Posterior vena cava (tissue), 2 donors: ENCODE results near the gene DNMT3L. TPM values are rescaled to one million over a fixed set of nuclear protein-coding genes. Genes with fewer than 3 reads are reported as not detected.
"Not testable (repeated sequence)": the region's sequence is repeated elsewhere in the genome, so short reads cannot be mapped to it uniquely, and the experiment has no call there.

Experiments
- DNase-seq: peaks from one replicate; pipeline ENCODE4 v3.0.0-alpha.2; 2020; ENCODE audit warnings: low spot score
- intact Hi-C, 2 donors: fragments of 100-400 bp; cut with DNase I; formaldehyde crosslinking; loops; one replicate each; pipeline versions ENCODE4 v1.14.1 to v1.14.2; 2022 to 2023
- total RNA-seq, 2 donors: library from RNA; stranded (reverse); fragmentation: NEBNext Ultra II Directional; extraction: Animal tissue kit (Norgen Biotek cat#: 25700); gene quantifications; one replicate each; pipeline ENCODE4 v1.2.1, GENCODE V29; 2021
- donor health status: DM: yes; HTN: yes; CAD: no.
- donor health status: DM: yes; HTN: yes; CAD: no.

DNMT3L gene
- total RNA-seq, 2 donors from 2014 or later = not detected

GRCh38 chr21:44283948-44284347, 22.3 kb upstream of the DNMT3L start:
- intact Hi-C loops = no loop called here
- no peak for DNase-seq

DNA sequence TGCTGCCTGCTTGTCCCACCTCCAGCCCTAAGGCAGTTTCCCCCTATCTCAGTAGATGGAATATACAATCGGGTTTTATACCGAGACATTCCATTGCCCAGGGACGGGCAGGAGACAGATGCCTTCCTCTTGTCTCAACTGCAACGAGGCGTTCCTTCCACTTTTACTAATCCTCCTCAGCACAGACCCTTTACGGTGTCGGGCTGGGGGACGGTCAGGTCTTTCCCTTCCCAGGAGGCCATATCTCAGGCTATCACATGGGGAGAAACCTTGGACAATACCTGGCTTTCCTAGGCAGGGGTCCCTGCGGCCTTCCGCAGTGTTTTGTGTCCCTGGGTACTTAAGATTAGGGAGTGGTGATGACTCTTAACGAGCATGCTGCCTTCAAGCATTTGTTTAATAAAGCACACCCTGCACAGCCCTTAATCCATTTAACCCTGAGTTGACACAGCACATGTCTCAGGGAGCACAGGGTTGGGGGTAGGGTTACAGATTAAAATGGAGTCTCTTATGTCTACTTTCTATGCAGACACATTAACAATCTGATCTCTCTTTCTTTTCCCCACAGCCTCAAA, 21.6 kb upstream of the DNMT3L start:
- intact Hi-C loops, DNase-seq: not testable (repeated sequence)

DNA sequence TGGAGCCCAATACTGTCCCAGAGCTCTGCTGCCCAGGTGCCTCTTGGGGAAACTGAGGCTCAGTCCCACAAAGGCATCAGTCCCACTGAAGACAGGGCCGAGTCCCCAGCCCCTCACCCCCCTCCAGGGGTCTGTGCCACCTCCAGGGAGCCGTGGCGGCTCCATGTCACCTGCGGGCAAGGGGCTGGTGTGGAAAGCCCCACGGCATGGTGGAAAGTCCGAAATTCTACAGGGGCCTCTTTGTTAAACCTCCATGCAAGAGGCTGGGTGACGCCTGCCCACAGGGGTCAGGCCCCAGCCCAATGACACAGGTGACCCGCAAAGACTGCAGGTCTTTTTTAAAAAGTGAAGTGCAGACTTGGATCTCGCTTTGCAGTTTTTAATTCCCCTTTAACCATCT, 20.7 kb upstream of the DNMT3L start:
- intact Hi-C loops = no loop called here
- DNase-seq = no peak

DNA sequence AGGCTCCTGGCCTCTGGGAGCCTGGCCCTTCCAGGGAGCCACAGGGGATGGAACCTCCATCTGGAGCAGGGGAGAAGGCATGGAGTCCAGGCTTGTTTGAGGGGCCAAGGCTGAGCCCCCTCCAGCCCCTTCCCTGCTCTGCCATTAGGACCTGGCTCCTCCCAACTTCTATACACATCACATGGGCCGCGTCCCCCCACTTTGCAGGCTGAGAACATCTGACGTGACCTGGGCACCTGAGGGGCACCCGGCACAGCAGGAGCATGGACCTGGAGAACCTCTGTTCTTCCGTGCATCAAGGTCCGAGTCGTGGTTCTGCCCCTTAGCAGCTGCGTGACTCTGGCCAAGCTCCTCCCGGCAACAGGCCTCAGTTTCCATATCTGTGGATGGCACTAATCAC, 20.1 kb upstream of the DNMT3L start:
- intact Hi-C loops = no loop called here
- DNase-seq = no peak

DNA sequence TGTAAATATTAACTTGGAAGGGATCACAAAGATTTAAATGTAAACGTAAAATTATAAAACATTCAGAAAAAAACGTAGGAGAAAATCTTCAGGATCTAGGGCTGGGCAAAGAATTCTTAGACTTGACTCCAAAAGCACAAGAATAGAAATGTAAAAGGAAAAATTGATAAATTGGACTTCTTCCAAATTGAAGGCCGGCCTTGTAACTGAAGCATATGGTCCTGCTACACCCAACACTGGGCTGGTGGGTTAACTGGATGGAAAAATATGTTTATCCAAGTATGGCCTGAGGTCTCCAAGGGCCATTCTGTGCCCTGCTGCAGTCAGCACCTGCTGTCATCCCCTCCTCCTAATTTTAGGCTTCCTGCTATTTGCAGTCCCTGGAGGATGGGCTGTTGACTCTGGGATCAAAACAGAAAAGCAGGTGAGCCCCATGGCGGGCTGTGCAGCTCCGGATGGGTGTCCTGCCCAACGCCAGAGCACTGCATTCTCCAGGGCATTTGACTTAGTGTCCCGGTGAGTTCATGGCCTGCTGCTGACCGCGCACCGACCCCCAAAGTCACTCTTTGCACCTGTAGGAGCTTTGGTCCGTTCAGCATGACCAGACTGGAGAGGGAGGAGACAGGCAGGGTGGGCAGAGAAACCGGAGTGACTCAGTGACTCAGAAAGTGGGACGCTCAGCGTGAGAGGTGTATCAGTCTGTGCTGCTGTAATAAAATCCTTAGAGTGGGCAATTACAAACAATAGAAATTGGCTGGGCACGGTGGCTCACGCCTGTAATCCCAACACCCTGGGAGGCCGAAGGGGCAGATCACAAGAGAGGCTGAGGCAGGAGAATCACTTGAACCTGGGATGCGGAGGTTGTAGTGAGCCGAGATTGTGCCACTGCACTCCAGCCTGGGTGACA, 17.9 kb upstream of the DNMT3L start:
- no peak for DNase-seq
- intact Hi-C loops = no loop called here

DNA sequence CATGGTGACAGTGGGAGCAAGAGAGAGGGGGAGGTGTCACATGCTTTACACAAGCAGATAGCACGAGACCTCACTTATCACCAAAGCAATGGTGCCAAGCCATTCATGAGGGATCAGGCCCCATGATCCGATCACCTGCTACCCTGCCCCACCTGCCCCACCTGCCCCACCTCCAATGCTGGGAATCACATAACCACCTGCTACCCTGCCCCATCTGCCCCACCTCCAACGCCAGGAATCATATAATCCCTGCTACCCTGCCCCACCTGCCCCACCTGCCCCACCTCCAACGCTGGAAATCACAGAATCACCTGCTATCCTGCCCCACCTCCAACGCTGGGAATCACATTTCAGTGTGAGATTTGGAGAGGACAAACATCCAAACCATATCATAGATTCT, 13.3 kb upstream of the DNMT3L start:
- no peak for DNase-seq
- intact Hi-C loops = no loop called here

- DNase-seq = no peak
- intact Hi-C loops = no loop called here
These were observed 11.3 kb upstream of the DNMT3L start for GRCh38 chr21:44273046-44273445.

GRCh38 chr21:44272284-44272858, 10.7 kb upstream of the DNMT3L start:
- no peak for DNase-seq
- intact Hi-C loops = no loop called here

DNA sequence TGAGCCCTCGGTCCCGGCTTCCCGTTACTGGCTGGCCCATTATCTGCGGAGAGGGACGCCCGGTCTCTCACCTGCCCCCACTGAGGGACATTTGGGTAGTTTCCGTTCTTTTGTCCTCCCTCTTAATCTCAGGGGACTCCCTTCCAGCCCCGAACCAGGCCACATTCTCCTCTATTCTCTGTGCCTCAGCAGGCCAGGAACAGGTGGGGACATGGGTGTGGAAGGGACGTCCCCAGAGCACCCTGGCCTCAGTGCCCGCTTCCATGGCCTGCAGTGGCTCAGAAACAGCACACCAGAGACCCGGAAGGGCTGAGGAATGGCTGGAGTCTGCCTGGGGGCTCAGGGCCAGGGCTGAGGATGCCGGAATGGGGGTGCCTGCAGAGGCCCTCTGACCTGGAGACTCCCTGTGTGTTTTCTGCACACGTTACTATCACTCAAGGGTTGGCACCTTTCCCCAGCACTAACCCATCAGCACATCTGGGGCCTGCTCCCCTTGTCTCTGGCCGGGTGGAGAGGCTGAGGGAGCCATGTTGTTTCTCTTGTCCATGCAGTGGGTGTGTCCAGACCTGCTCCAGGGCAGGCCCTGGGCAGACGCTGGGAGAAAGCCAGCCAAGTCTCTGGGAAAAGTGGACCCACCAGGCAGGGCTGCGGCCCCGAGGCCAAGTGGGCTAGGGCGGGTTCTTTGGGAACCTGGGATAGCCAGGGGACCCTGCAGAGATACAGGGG, 10.0 kb upstream of the DNMT3L start:
- DNase-seq = no peak
- intact Hi-C loops = no loop called here

DNA sequence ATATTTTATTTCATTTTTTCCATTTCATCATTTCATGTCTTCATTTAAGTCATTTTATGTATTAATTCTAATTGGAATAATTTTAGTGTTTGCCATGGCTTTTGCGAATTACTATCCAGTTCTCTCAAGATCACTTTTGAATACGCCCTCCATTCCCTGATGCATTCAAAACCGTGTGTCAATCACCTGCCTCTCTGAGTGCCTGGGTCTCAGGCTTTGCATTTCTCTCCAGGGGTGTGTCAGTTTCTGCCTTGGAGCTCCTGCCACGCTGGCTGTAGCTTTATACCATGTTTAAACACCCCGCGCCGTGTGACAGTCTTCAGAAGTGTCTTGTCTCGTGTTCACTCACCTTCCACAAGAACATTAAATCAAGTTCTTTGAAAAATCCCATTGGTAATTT, 7.4 kb upstream of the DNMT3L start:
- DNase-seq = no peak
- intact Hi-C loops = no loop called here

- intact Hi-C loops = no loop called here
- DNase-seq = no peak
These were observed 6.0 kb upstream of the DNMT3L start for GRCh38 chr21:44267655-44268142.

- no peak for DNase-seq
- intact Hi-C loops = no loop called here
These were observed 4.1 kb upstream of the DNMT3L start for GRCh38 chr21:44265734-44266270.

DNA sequence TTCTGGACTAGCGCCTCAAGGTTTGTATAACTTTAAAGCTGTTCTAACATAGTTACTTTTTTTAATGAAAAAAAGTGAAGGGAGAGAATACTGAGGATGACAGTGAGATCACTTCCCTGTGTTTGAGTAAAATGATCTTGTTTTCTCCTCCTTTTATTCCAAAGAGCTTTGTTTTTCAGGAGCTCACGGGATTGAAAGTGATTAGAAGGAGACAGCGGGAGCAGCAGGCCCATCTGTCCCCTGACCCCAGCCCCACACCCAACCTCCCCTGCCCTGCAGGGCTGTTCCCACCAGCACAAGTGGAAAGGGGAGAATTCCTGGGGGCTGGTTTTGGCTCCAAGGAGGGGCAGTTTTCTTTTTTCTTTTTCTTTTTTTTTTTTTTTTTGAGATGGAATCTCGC, 2.1 kb upstream of the DNMT3L start:
- no peak for DNase-seq
- intact Hi-C loops = no loop called here

DNA sequence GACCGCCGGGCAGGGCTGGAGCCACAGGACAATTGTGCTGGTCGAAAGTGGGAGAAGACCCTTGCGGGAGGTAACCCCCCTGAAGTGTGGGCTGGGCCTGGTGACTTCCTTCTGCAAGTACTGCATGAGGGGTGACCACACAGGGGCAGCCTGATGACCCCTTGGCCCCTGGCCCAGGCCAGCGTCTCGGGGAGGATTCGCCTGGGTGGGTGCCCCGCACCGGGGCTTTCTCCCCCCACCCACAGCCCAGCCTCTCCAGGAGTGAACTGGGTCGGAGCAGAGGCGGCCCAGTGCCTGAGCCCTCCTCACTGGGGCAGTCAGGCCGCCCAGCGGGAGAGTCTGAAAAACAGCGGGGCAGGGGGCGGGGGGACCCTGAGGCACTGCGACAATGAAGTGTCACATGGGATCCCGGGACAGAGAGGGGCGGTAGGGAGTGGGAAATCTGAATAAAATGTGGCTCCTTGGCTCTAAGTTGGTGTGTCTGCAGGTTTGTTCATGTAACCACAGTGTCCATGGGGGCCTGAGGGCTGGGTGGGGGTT, 1.6 kb upstream of the DNMT3L start:
- no peak for DNase-seq
- intact Hi-C loops = no loop called here

DNA sequence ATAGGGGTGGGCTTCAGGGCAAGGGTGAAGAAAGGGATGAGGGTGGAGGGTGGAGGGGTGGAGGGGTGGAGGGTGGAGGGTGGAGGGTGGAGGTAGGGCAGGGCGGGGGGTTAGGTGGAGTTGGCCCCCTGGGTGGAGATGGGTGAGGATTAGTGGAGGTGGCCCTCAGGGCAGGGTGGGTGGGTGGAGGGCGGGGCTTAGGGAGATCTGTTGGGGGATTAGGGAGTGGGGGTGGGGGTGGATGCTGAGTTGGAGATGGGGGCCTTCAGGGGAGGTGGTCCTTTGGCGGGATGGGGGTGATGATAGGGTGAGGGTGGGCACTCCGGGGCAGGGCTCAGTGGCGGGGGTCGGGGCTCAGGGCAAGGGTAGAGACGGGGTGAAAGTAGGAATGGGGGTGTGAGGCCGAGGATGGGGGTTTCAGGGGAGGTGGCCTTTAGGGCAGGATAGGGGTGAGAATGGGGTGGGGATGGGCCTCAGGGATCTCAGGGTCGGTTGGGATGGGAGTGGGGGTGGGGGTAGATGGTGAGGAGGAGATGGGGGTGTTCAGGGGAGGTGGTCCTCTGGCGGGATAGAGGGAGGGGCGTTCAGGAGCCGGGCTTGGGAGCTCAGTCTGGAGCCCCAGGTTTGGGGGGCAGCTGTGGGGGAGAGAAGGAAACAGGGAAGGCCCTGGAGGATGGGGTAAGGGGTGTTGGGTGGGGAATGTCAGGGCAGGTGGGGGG, 800 bp upstream of the DNMT3L start:
- DNase-seq = no peak

DNA sequence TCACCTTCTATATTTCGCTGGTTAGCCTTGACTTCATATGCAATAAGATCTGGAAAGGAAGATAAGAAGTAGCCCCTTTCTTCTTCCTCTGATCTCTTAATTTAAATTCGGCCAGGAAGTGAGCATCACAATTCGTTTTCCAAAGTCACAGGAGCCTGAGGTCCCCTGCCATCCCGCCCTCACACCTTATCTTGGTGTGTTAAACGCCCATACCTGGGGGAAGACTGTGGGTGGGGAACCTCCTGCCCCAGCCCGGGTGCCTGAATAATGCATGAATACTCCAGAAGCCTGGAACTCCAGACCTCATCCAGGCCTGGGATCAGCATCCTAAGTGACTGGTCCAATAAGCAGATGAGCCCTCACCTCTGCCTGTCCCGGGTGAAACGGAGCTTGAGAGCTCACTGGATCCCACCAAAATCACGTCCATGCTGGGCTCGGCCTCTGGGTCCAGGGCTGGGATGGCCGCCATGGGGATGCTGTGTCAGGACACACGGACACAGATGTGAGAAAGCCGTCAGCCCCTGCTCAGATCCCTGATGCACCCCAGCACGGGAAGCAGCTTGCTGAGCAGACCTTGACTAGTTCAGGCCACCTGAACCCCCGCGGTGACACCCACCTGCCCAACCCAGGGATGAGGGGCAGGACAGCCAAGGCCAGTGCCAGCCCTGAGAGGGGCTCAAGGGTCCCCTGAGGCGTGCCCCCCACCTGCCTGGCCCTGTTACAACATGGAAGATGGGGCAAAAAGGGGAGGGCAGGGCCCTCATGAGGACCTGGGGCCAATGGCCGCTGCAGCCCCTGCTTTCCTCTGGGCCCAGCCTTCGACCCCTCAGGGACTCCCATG, 686 bp downstream of the DNMT3L start:
- no peak for DNase-seq

More for the DNA sequence above, 800 bp upstream of the DNMT3L start:
- intact Hi-C loops = no loop called here

GRCh38 chr21:44260066-44260465, 1.6 kb downstream of the DNMT3L start:
- no peak for DNase-seq
- intact Hi-C loops = no loop called here

More for the DNA sequence above, 686 bp downstream of the DNMT3L start:
- intact Hi-C loops = no loop called here
